ACC112 (cell line): ENCODE data around the gene TEX13D.

Experiments used
- H2AFZ ChIP-seq: fragments of 200-600 bp; sonication (generic); one replicate; pipeline ENCODE4 v1.6.0; 2017; ENCODE audit warnings: antibody characterized with exemption, low read length; ENCODE audit not compliant: unreplicated experiment
- H3K27ac ChIP-seq: fragments of 200-600 bp; sonication (generic); 2 replicates; pipeline ENCODE4 v1.5.1; 2014; ENCODE audit warnings: low read depth, mild to moderate bottlenecking, antibody characterized with exemption, low read length, moderate library complexity
- H3K27me3 ChIP-seq: fragments of 200-600 bp; sonication (generic); 2 replicates; pipeline ENCODE4 v1.6.1; 2014; ENCODE audit warnings: mild to moderate bottlenecking, antibody characterized with exemption, low read length, moderate library complexity, mixed read lengths; ENCODE audit not compliant: insufficient read depth
- H3K36me3 ChIP-seq: fragments of 200-600 bp; sonication (generic); 2 replicates; pipeline ENCODE4 v1.6.1; 2016; ENCODE audit warnings: mild to moderate bottlenecking, antibody characterized with exemption, low read length, moderate library complexity, mixed read lengths; ENCODE audit not compliant: insufficient read depth
- H3K4me1 ChIP-seq: fragments of 200-600 bp; sonication (generic); one replicate; pipeline ENCODE4 v1.6.1; 2016; ENCODE audit warnings: low read length, mixed read lengths; ENCODE audit not compliant: insufficient read depth, unreplicated experiment, control insufficient read depth
- H3K4me3 ChIP-seq: fragments of 200-600 bp; sonication (generic); 2 replicates; pipeline ENCODE4 v1.5.1; 2014; ENCODE audit warnings: mild to moderate bottlenecking, low read depth, low read length
- H3K79me2 ChIP-seq: fragments of 200-600 bp; sonication (generic); one replicate; pipeline ENCODE4 v1.6.0; 2016; ENCODE audit warnings: low read length; ENCODE audit not compliant: control insufficient read depth, unreplicated experiment, insufficient read depth

Gene TEX13D

DNA sequence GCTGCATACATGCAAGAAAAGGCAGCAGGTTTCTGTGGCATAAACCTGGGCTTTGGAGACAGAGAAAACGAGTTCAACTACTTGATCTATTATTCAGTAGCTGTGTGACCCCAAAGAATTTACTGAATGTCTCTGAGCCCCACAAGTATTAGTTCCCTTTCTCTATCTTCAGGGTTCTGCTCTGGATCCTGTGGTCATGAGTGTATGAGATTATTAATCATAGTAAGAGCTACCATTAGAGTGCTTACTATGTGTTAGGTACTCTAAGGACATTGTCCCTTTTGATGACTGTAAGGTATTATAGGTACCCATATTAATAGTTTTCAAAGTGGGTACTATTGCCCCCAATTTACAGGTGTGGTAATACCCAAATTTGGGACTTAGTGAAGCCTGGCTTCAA lies 5.5 kb downstream of the TEX13D start:
- no peaks in the 10 kb centered on the region for H3K79me2 ChIP-seq

DNA sequence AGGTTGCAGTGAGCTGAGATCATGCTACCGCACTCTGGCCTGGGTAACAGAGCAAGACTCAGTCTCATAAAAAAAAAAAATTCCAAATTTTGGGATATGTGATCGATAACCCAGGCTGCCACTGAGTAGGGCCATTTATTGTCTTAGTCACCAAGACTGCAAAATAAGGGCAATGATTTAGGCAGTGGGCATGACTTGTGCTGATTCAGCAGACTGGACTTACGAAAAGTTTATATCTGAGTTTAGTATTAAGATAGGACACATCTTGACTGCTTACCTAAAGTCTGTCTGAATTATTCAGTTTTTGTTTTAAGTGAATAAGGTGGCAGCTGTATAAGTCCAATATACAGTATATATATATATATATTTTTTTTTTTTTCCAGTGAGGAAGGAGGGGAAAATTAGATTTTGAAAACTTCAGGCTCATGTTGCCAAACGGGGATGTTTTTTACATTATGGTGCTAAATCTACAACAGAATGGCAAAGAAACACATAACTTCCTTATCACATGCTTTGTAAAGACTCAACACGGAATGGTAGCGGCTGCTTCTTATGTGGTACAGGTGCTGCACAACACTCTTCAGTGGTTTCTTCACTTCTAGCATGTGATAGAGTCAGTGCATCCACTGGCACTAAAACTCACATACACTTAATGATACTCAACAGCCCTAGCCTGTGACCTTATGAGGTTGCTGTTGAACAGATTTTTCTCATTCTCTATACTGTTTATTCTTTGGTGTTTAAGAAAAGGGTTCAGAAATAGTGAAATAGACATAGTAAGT lies 6.5 kb downstream of the TEX13D start:
- H3K36me3 ChIP-seq = no peaks in the 10 kb centered on the region
- H3K4me3 ChIP-seq = no peak overlapping the region
- no peaks in the 10 kb centered on the region for H3K27me3 ChIP-seq
- no peak overlapping the region for H3K27ac ChIP-seq
- H2AFZ ChIP-seq = no peak overlapping the region
- no peaks in the 10 kb centered on the region for H3K79me2 ChIP-seq
- no peaks in the 10 kb centered on the region for H3K4me1 ChIP-seq

More for the DNA sequence above, 5.5 kb downstream of the TEX13D start:
- Histone ChIP-seq H3K27ac (no peak overlapping the region), H3K36me3 (no peaks in the 10 kb centered on the region), H3K27me3 (no peaks in the 10 kb centered on the region), H2AFZ (no peak overlapping the region), H3K4me1 (no peaks in the 10 kb centered on the region), H3K4me3 (no peak overlapping the region)

DNA sequence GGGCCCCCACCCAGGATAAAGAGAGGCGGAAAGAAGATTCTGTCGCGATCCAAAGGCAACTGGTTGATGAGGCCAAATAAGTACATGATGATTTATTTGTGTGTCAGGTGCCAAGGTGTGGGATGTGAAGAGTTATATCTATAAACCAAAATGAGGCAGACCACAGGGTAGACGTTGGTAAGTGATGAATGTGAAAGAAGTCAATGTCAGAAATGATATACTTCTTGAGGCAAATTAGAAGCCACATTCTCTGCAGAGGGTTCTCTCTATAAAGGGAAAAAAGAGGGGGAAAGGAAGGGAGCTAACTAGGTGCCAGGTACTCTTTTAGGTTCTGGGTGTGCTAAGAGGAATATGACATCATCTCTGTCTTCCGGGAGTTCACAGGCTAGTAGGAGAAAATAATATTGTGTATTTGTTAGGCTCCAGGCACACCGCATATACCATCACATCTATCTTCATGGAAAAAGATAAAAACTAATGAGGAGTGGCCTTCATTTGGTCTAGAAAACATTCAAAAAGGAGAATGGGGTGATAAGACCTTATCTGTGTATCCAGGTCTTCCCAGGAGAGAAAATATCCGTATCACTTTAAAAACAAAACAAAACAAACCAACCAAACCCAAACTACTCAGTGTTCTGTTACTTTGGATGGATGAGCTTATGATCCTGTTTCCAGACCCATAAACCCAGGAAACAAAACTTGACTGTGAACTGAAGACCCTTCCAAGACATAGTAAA lies 9.1 kb downstream of the TEX13D start:
- no peak overlapping the region for H3K27ac ChIP-seq

DNA sequence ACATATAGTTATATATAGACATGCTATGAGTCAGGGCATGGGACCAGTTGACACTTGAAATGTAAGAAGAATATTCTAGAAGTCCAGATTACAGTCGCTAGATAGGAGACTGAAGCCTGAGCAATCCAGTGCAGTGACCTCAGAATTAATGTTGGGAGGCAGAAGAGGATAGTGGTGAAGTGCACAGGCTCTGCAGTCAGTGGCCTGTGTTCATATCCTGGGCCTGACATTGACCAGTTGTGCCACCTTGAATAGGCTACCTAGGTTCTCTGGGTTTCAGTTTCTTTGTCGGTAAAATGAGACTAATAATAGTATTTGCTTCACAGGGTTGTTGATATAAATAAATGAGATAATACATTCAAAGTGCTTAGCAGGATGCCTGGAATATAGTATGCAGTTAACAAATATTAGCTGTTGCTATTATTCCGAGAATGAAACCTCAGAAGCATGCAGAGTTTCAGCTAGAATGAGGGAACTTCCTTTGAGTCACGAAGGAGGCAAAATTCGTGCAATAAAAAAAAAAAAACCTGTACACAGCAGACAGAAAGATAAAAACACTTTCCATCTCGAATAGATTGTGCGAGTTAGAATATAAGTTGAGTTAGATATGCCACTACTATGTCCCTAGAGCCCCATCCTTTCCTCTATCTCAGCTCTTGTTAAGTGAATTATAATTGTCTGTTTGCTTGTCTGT lies 9.9 kb downstream of the TEX13D start:
- Histone ChIP-seq H3K27ac (no peak overlapping the region), H3K4me1 (no peaks in the 10 kb centered on the region), H3K79me2 (no peaks in the 10 kb centered on the region), H3K27me3 (no peaks in the 10 kb centered on the region), H2AFZ (no peak overlapping the region), H3K4me3 (no peak overlapping the region), H3K36me3 (no peaks in the 10 kb centered on the region)

More for the DNA sequence above, 9.1 kb downstream of the TEX13D start:
- Histone ChIP-seq H2AFZ (no peak overlapping the region), H3K4me1 (no peaks in the 10 kb centered on the region), H3K36me3 (no peaks in the 10 kb centered on the region), H3K27me3 (no peaks in the 10 kb centered on the region), H3K79me2 (no peaks in the 10 kb centered on the region), H3K4me3 (no peak overlapping the region)

DNA sequence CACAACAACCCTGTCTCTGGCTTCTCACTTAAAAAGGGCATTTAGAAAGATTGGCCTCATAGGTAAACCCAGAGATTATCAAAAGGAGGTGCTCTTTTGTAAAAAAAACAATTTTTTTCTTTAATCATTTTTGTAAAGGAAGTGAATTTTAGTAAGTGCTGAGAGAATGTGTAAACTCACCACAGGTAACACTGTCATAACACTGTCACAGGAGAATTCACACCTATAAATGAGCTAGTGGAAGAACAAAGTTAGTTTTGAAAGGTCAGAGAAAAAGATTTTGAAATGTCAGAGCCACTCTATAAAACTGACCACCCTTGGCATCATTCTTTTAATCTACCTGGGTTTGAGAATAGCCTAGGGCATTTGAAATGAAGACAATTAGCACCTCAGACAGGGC lies 10.6 kb downstream of the TEX13D start:
- Histone ChIP-seq H3K27ac (no peak overlapping the region), H3K79me2 (no peaks in the 10 kb centered on the region), H3K4me1 (no peaks in the 10 kb centered on the region), H3K36me3 (no peaks in the 10 kb centered on the region), H3K27me3 (no peaks in the 10 kb centered on the region), H2AFZ (no peak overlapping the region), H3K4me3 (no peak overlapping the region)

DNA sequence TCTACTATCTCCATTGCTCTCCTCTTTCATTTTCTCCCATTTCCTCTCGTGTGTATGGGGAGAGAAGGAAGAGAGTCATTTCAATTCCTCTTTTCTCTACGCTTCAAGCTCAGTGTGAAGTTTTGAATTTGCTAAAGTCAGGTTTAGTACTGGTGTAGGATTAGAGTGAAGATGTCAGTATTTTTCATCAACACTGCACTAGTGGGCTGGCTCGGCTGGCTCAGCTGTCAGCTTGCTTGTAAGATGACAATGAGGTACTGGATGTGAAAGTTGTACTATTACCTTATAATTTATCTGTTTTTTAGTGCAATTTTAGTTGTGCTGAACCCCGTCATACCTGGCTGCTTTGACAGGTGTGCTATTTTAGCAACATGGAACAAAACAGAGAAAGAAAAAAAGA lies 11.8 kb downstream of the TEX13D start:
- H3K79me2 ChIP-seq = no peaks in the 10 kb centered on the region
- H3K27me3 ChIP-seq = no peaks in the 10 kb centered on the region
- no peak overlapping the region for H2AFZ ChIP-seq
- H3K27ac ChIP-seq = no peak overlapping the region
- no peaks in the 10 kb centered on the region for H3K36me3 ChIP-seq
- H3K4me3 ChIP-seq = no peak overlapping the region
- H3K4me1 ChIP-seq = no peaks in the 10 kb centered on the region

DNA sequence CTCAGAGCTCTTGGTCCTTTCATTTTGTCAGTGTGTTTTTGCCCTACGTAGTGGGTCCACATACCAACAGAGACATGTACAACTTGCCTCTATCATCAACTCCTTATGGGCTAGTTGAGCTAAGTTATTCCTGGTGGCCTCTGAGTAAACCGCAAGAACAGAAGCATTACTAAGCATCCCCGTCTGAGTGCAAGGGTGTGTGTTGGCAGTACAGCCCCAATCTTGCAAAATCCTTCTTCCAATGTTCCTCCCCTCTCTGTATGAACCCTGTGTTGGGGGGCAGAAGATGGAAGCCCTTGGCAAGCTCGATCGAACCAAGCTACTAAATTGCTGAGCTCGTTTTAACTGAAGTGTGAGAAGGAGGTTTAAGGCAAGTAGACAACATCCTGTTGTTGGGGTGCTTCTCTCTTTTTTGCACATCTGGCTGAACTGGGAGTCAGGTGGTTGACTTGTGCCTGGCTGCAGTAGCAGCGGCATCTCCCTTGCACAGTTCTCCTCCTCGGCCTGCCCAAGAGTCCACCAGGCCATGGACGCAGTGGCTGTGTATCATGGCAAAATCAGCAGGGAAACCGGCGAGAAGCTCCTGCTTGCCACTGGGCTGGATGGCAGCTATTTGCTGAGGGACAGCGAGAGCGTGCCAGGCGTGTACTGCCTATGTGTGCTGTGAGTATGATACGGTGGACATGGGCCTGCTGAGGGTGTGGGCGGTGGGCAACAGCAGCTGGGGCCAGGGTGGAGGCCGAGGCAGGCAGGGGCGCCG lies 13.8 kb downstream of the TEX13D start, which contains the start of gene SH2D1A:
SH2D1A (plus strand) TSS at position 447 of the 760 bp plus-strand sequence; CDS start at position 527, 80 bp downstream.
- no peak within 1 kb of the TSS for H3K27ac ChIP-seq
- H3K4me3 ChIP-seq = no peak within 1 kb of the TSS
- no peaks in the 10 kb centered on the region for H3K79me2 ChIP-seq
- no peaks in the 10 kb centered on the region for H3K27me3 ChIP-seq
- H3K36me3 ChIP-seq = no peaks in the 10 kb centered on the region
- H2AFZ ChIP-seq = no peak within 1 kb of the TSS
- H3K4me1 ChIP-seq = no peaks in the 10 kb centered on the region

DNA sequence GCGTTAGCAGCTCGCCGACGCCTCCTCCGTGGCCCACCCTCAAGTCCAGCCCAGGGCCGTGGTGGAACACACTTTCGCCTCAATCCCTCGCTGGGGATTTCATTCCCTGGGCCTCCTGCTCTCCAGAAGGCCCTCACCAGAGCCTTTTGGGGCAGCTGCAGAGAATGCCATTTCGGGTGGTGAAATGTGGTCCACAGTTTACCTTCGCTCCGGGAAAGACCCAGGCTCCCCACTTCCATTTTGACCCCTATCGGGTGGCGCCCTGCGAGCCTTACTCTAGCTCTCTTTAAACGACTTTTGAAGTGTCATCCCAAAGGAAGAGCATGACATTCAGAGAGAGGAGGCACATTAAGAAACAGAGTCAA lies 14.4 kb downstream of the TEX13D start:
- no peak overlapping the region for H3K27ac ChIP-seq
- H3K79me2 ChIP-seq = no peaks in the 10 kb centered on the region
- no peaks in the 10 kb centered on the region for H3K27me3 ChIP-seq
- H2AFZ ChIP-seq = no peak overlapping the region
- no peak overlapping the region for H3K4me3 ChIP-seq
- H3K36me3 ChIP-seq = no peaks in the 10 kb centered on the region
- no peaks in the 10 kb centered on the region for H3K4me1 ChIP-seq

DNA sequence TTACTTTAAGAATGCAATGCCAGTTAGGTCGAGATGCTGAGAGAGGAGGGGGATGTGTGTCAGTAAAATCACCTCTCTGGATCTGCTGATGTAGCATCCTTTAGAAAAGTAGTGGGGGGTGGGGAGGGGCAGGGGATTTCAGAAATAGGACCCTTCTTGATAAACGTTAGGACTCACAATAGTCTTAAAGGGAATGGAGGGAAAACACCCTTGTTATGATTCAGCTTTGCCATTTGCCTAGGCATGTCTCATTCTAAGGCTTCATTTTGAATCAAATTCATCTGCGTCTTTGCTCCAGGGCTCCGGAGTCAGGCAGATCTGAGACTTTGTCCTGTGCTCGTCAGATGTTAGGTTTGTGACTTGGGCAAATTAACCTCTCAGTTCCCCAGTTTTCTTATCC lies 14.8 kb downstream of the TEX13D start:
- no peaks in the 10 kb centered on the region for H3K79me2 ChIP-seq
- H3K27ac ChIP-seq = no peak overlapping the region
- no peak overlapping the region for H2AFZ ChIP-seq

DNA sequence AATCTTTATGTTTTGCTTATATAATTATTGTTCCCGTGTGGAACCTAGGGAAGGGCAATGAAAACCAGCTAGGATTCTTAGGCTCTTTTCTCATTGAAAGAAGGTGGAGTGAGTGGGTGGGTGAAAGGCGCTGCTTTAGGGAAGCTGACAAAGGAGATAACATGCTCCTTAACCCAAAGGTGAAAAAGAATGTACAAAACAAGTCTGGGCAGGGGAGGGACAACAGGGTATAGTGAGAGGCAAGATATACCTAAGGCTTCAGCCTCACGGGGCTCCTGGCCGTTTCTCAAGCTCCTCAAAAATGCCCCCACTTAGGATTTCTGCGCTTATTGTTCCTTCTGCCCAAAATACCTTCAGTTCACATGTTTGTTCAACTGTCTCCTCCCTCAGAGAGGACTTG lies 15.7 kb downstream of the TEX13D start:
- Histone ChIP-seq H3K4me3 (no peak overlapping the region), H2AFZ (no peak overlapping the region), H3K27me3 (no peaks in the 10 kb centered on the region), H3K36me3 (no peaks in the 10 kb centered on the region), H3K4me1 (no peaks in the 10 kb centered on the region), H3K27ac (no peak overlapping the region), H3K79me2 (no peaks in the 10 kb centered on the region)

More for the DNA sequence above, 14.8 kb downstream of the TEX13D start:
- Histone ChIP-seq H3K4me1 (no peaks in the 10 kb centered on the region), H3K4me3 (no peak overlapping the region), H3K27me3 (no peaks in the 10 kb centered on the region), H3K36me3 (no peaks in the 10 kb centered on the region)
